H1 (cell line): ENCODE data around the gene GNA12. TPM values are rescaled to one million over a fixed set of nuclear protein-coding genes. Genes with fewer than 3 reads are reported as not detected.

Experiments
- CTCF ChIA-PET: fragments of 300-600 bp; sonication (Branson Sonifier 250); formaldehyde crosslinking; loops from one replicate; lab custom pipeline; 2021; ENCODE audit not compliant: partially characterized antibody; lab: Charles Lee
- POLR2A ChIA-PET: fragments of 300-600 bp; sonication (Branson Sonifier 250); formaldehyde crosslinking; loops from one replicate; lab custom pipeline; 2021; ENCODE audit warnings: inconsistent platforms; ENCODE audit not compliant: partially characterized antibody; lab: Charles Lee
- DNase-seq, 2 experiments: peaks; one replicate each; pipeline versions ENCODE4 v3.0.0 to v3.0.0-alpha.2; 2010 to 2022; ENCODE audit warnings: low spot score in 2 of 2, low read depth in 1 of 2, mixed read lengths in 1 of 2
- FAIRE-seq: peaks from 2 replicates; lab custom pipeline; 2011; peaks lifted over from hg19 to GRCh38; lab: Jason Lieb, UNC
- H2AFZ ChIP-seq: 2 replicates; pipeline ENCODE4 v1.8.1; 2012; ENCODE audit warnings: low read length, inconsistent platforms
- H2AK5ac ChIP-seq: 2 replicates; pipeline ENCODE4 v1.6.1; 2013; ENCODE audit warnings: low read depth, low read length
- H2BK120ac ChIP-seq: replicated peaks from 2 replicates; pipeline ENCODE3; 2013; ENCODE audit warnings: low read depth, low read length, inconsistent platforms
- H2BK12ac ChIP-seq: 2 replicates; pipeline ENCODE4 v1.6.1; 2013; ENCODE audit warnings: low read depth, low read length
- H2BK15ac ChIP-seq: 2 replicates; pipeline ENCODE4 v1.6.1; 2013; ENCODE audit warnings: low read length
- H2BK20ac ChIP-seq: 2 replicates; pipeline ENCODE4 v1.6.1; 2013; ENCODE audit warnings: low read length
- H2BK5ac ChIP-seq: 2 replicates; pipeline ENCODE4 v1.6.1; 2013; ENCODE audit warnings: low read depth, low read length
- H3K14ac ChIP-seq: 2 replicates; pipeline ENCODE4 v1.6.1; 2013; ENCODE audit warnings: inconsistent platforms; ENCODE audit not compliant: insufficient read length
- H3K18ac ChIP-seq: 2 replicates; pipeline ENCODE4 v1.6.1; 2013; ENCODE audit warnings: low read length; ENCODE audit errors: extremely low read depth
- H3K23ac ChIP-seq: 2 replicates; pipeline ENCODE4 v1.6.1; 2013; ENCODE audit warnings: inconsistent platforms; ENCODE audit not compliant: insufficient read length
- H3K23me2 ChIP-seq: 2 replicates; pipeline ENCODE4 v1.6.1; 2013; ENCODE audit warnings: low read depth, low read length
- H3K27ac ChIP-seq: 2 replicates; pipeline ENCODE4 v1.6.1; 2011; ENCODE audit warnings: low read depth, low read length, inconsistent platforms
- H3K27me3 ChIP-seq, 4 experiments: replicated peaks in 1 of 4; 1 replicate in 1 of 4; 2 replicates in 3 of 4; pipeline versions ENCODE4 v1.6.1 to v1.8.1; 2011 to 2013; ENCODE audit warnings: low read length in 3 of 4, mild to moderate bottlenecking in 3 of 4, inconsistent platforms in 2 of 4, mixed read lengths in 2 of 4, moderate library complexity in 1 of 4; ENCODE audit not compliant: control insufficient read depth in 3 of 4, insufficient read depth in 3 of 4; ENCODE audit errors: extremely low read depth in 1 of 4
- H3K36me3 ChIP-seq, 4 experiments: 2 replicates each; pipeline versions ENCODE4 v1.6.1 to v1.8.1; 2011 to 2013; ENCODE audit warnings: mild to moderate bottlenecking in 4 of 4, low read length in 3 of 4, moderate library complexity in 2 of 4, control low read depth in 1 of 4, inconsistent platforms in 1 of 4; ENCODE audit not compliant: insufficient read depth in 4 of 4, control insufficient read depth in 2 of 4
- H3K4ac ChIP-seq: replicated peaks from 2 replicates; pipeline ENCODE3; 2013; ENCODE audit warnings: low read length, low read depth, mixed read lengths, inconsistent platforms; ENCODE audit not compliant: insufficient read length
- H3K4me1 ChIP-seq, 4 experiments: replicated peaks in 1 of 4; 1 replicate in 1 of 4; 2 replicates in 3 of 4; pipeline versions ENCODE4 v1.6.1 to v1.8.1; 2011 to 2013; ENCODE audit warnings: low read length in 3 of 4, inconsistent platforms in 2 of 4, mixed read lengths in 1 of 4; ENCODE audit not compliant: insufficient read depth in 4 of 4, control insufficient read depth in 3 of 4
- H3K4me2 ChIP-seq, 2 experiments: 2 replicates each; pipeline versions ENCODE4 v1.6.1 to v1.8.1; 2011 to 2013; ENCODE audit warnings: low read depth in 2 of 2, low read length in 2 of 2, control low read depth in 1 of 2, inconsistent platforms in 1 of 2, mild to moderate bottlenecking in 1 of 2; ENCODE audit not compliant: insufficient read depth in 1 of 2
- H3K4me3 ChIP-seq, 4 experiments: fragments of 200-600, 300-600 bp in 1 of 4; sonication (generic), shearing (Covaris generic), sonication (Bioruptor Twin) in 1 of 4; 2 replicates each; pipeline versions ENCODE4 v1.5.1 to v1.8.1; 2011 to 2016; ENCODE audit warnings: low read length in 4 of 4, low read depth in 3 of 4, control low read depth in 2 of 4, inconsistent platforms in 2 of 4, mild to moderate bottlenecking in 2 of 4, mixed read lengths in 1 of 4, moderate library complexity in 1 of 4; ENCODE audit not compliant: insufficient read depth in 2 of 4; ENCODE audit errors: extremely low read depth in 1 of 4
- H3K56ac ChIP-seq: replicated peaks from 2 replicates; pipeline ENCODE3; 2013; ENCODE audit warnings: low read depth, mild to moderate bottlenecking, mixed read lengths, low read length, inconsistent platforms; ENCODE audit not compliant: insufficient read length
- H3K79me1 ChIP-seq: 2 replicates; pipeline ENCODE4 v1.6.1; 2013; ENCODE audit warnings: low read depth, low read length, control low read depth
- H3K79me2 ChIP-seq, 2 experiments: 2 replicates each; pipeline versions ENCODE4 v1.6.1 to v1.8.1; 2012 to 2013; ENCODE audit warnings: low read length in 2 of 2, mild to moderate bottlenecking in 2 of 2, inconsistent platforms in 1 of 2; ENCODE audit not compliant: insufficient read depth in 2 of 2, control insufficient read depth in 1 of 2
- H3K9ac ChIP-seq, 4 experiments: replicated peaks in 1 of 4; 1 replicate in 1 of 4; 2 replicates in 3 of 4; pipeline versions ENCODE4 v1.6.1 to v1.8.1; 2011 to 2013; ENCODE audit warnings: low read depth in 3 of 4, low read length in 3 of 4, control low read depth in 2 of 4, mild to moderate bottlenecking in 2 of 4, moderate library complexity in 2 of 4, inconsistent platforms in 1 of 4; ENCODE audit errors: extremely low read depth in 1 of 4
- H3K9me3 ChIP-seq, 2 experiments: 2 replicates each; pipeline versions ENCODE4 v1.6.1 to v1.8.1; 2012 to 2013; ENCODE audit warnings: mild to moderate bottlenecking in 2 of 2, moderate library complexity in 2 of 2, control low read depth in 1 of 2, inconsistent platforms in 1 of 2, low read depth in 1 of 2, low read length in 1 of 2, mixed read lengths in 1 of 2; ENCODE audit not compliant: insufficient read depth in 2 of 2
- H4K20me1 ChIP-seq, 2 experiments: replicated peaks in 1 of 2; 2 replicates each; pipeline versions ENCODE3 to v1.8.1; 2011 to 2013; ENCODE audit warnings: inconsistent platforms in 2 of 2, low read length in 2 of 2, mild to moderate bottlenecking in 1 of 2; ENCODE audit not compliant: insufficient read depth in 2 of 2, control insufficient read depth in 1 of 2
- H4K5ac ChIP-seq: 2 replicates; pipeline ENCODE4 v1.6.1; 2013; ENCODE audit warnings: low read length, low read depth, mixed read lengths, inconsistent platforms; ENCODE audit not compliant: insufficient read length
- H4K8ac ChIP-seq: 2 replicates; pipeline ENCODE4 v1.8.0; 2013; ENCODE audit warnings: mild to moderate bottlenecking, moderate library complexity, low read length, inconsistent platforms; ENCODE audit not compliant: insufficient read depth; ENCODE audit errors: extremely low read depth
- H4K91ac ChIP-seq: replicated peaks from 2 replicates; pipeline ENCODE3; 2013; ENCODE audit warnings: low read length, mixed read lengths, inconsistent platforms; ENCODE audit not compliant: insufficient read length
- BCL11A ChIP-seq, 2 experiments: IDR thresholded peaks; one replicate each; pipeline ENCODE4 v1.6.1; 2011; ENCODE audit warnings: low read depth in 2 of 2, low read length in 2 of 2, mild to moderate bottlenecking in 2 of 2
- BRCA1 ChIP-seq: IDR thresholded peaks from 2 replicates; pipeline ENCODE4 v1.6.1; 2012; ENCODE audit warnings: low read depth, low read length, improper control_type of control experiment
- CHD2 ChIP-seq: IDR thresholded peaks from 2 replicates; pipeline ENCODE4 v1.6.1; 2012; ENCODE audit warnings: low read length, improper control_type of control experiment
- EGR1 ChIP-seq: IDR thresholded peaks from 2 replicates; pipeline ENCODE4 v1.6.1; 2011; ENCODE audit warnings: low read depth, low read length, borderline replicate concordance
- EP300 ChIP-seq, 2 experiments: IDR thresholded peaks; 1 replicate in 1 of 2; 2 replicates in 1 of 2; pipeline ENCODE4 v1.6.1; 2011 to 2012; ENCODE audit warnings: low read depth in 2 of 2, low read length in 2 of 2, mild to moderate bottlenecking in 2 of 2, borderline replicate concordance in 1 of 2, inconsistent platforms in 1 of 2, moderate library complexity in 1 of 2
- JUN ChIP-seq: IDR thresholded peaks from 2 replicates; pipeline ENCODE4 v1.6.1; 2011; ENCODE audit warnings: low read depth, mild to moderate bottlenecking, improper control_type of control experiment, low read length
- MAX ChIP-seq: IDR thresholded peaks from 2 replicates; pipeline ENCODE4 v1.6.1; 2012; ENCODE audit warnings: inconsistent platforms
- NANOG ChIP-seq: IDR thresholded peaks from 2 replicates; pipeline ENCODE4 v1.6.1; 2011; ENCODE audit warnings: low read length, low read depth, mild to moderate bottlenecking, inconsistent platforms; ENCODE audit not compliant: insufficient read depth, poor library complexity, severe bottlenecking
- RBBP5 ChIP-seq: IDR thresholded peaks from 2 replicates; pipeline ENCODE4 v1.7.1; 2012; ENCODE audit warnings: low read depth, mild to moderate bottlenecking, inconsistent platforms, low read length, moderate library complexity, borderline replicate concordance
- RFX5 ChIP-seq: IDR thresholded peaks from 2 replicates; pipeline ENCODE4 v1.6.1; 2011; ENCODE audit warnings: low read depth, low read length, improper control_type of control experiment, borderline replicate concordance
- SIX5 ChIP-seq: IDR thresholded peaks from 2 replicates; pipeline ENCODE4 v1.6.1; 2011; ENCODE audit warnings: mild to moderate bottlenecking, low read depth, low read length
- SP2 ChIP-seq: IDR thresholded peaks from 2 replicates; pipeline ENCODE4 v1.6.1; 2012; ENCODE audit warnings: mild to moderate bottlenecking, low read length, inconsistent platforms
- TAF1 ChIP-seq: IDR thresholded peaks from 2 replicates; pipeline ENCODE4 v1.6.1; 2011; ENCODE audit warnings: mild to moderate bottlenecking, low read depth, low read length
- WGBS, 2 experiments: shearing (Covaris generic) in 1 of 2; methylation state at CpG; one replicate each; pipeline versions ENCODE4 v1.1.6 to v1.1.7; 2013 to 2015; ENCODE audit warnings: low lambda C conversion rate in 2 of 2, mixed read lengths in 2 of 2, inconsistent platforms in 1 of 2, low coverage in 1 of 2, missing lambda C conversion rate in 1 of 2; ENCODE audit not compliant: insufficient replicate concordance in 2 of 2, insufficient coverage in 1 of 2, insufficient read length in 1 of 2; ENCODE audit errors: extremely low coverage in 1 of 2, missing lambda C conversion rate in 1 of 2; 5-methylcytosine and 5-hydroxymethylcytosine counted together
- polyA plus RNA-seq, 7 experiments: library from polyadenylated mRNA; depleted of rRNA in 3 of 7; stranded (reverse) in 5 of 7; unstranded in 2 of 7; fragments of >200 nt in 5 of 7; fragments of 200-250 nt in 2 of 7; gene quantifications; 1 replicate in 5 of 7; 2 replicates in 1 of 7; 4 replicates in 1 of 7; pipeline versions ENCODE4 v1.2.1 to v1.2.3, GENCODE V29; 2011 to 2013; ENCODE audit warnings: missing spikeins in 2 of 7, mixed read lengths in 2 of 7
- total RNA-seq: library from RNA; stranded (reverse); fragmentation: NEBNext Ultra II Directional; extraction: Animal tissue kit (Norgen Biotek cat#: 25700); gene quantifications from 2 replicates; pipeline ENCODE4 v1.2.1, GENCODE V29; 2021

GNA12 gene
- total and polyA plus RNA-seq, 2 of the 8 experiments (the other 6 are each of a cell fraction or from before 2014, with no cell fraction given): 96.5 to 109 TPM

GRCh38 chr7:2724453-2725177 lies 119.5 kb downstream of the GNA12 start:
- H2BK5ac ChIP-seq: no peak overlapping the region
- H4K8ac ChIP-seq: no peak overlapping the region
- no peaks in the 10 kb centered on the region for H3K27me3 ChIP-seq
- no peak overlapping the region for H2AFZ ChIP-seq
- FAIRE-seq: no peak
- peaks cover 0 to 3% of the 10 kb centered on the region in 2 experiments; a peak in 1 of 4 replicates for H3K79me2 ChIP-seq
- CTCF ChIA-PET: interaction anchor here (0.6 to 11.4 kb wide), 5 partner anchors 10 to 717 kb away, joined by 3 to 125 read pairs (median 3); no protein-coding TSS in a partner anchor
- H3K18ac ChIP-seq: no peak overlapping the region
- peaks cover 0 to 2% (median 0%) of the 10 kb centered on the region in 4 experiments; a peak in 1 of 7 replicates for H3K4me1 ChIP-seq
- no peak overlapping the region for H2BK15ac ChIP-seq
- H2AK5ac ChIP-seq: no peak overlapping the region
- peaks cover 9% of the 10 kb centered on the region; the same call in 1 of the 2 replicates for H3K79me1 ChIP-seq
- H4K91ac ChIP-seq: no peak overlapping the region
- no peaks in the 10 kb centered on the region for H3K23me2 ChIP-seq
- no peak overlapping the region for H3K14ac ChIP-seq
- no peak for DNase-seq
- no peak overlapping the region for H2BK120ac ChIP-seq
- H3K4me2 ChIP-seq: no peak overlapping the region
- H3K23ac ChIP-seq: no peak overlapping the region
- no peak overlapping the region; the same call in 1 of the 2 replicates for H3K27ac ChIP-seq
- peaks cover 0 to 15% (median 6%) of the 10 kb centered on the region in 4 experiments; a peak in 6 of 8 replicates for H3K36me3 ChIP-seq
- no peak overlapping the region for H3K4me3 ChIP-seq
- POLR2A ChIA-PET: no interaction called here
- 94% methylated on average over 31 of the region's 31 CpGs; no CpG with 5 or more reads in 1 of the 2 experiments for WGBS, 2 experiments
- TF ChIP-seq BCL11A (IDR thresholded peaks at IDR 0.05; ENCODE audit: low read depth in 2 of 2, low read length in 2 of 2) (no peak), EP300 (IDR thresholded peaks at IDR 0.05; ENCODE audit: borderline replicate concordance in 1 of 2, low read depth in 2 of 2, low read length in 2 of 2) (no peak), RFX5 (no peak), NANOG (no peak), CHD2 (no peak), EGR1 (no peak), TAF1 (no peak), JUN (no peak), SP2 (no peak), SIX5 (no peak), RBBP5 (no peak), MAX (no peak), BRCA1 (no peak)
- no peak overlapping the region for H2BK20ac ChIP-seq
- no peak overlapping the region for H3K4ac ChIP-seq
- H3K9me3 ChIP-seq: no peaks in the 10 kb centered on the region
- no peak overlapping the region for H4K5ac ChIP-seq
- H3K9ac ChIP-seq: no peak overlapping the region
- peaks cover 2 to 7% of the 10 kb centered on the region in 2 experiments for H4K20me1 ChIP-seq
- H2BK12ac ChIP-seq: no peak overlapping the region
- H3K56ac ChIP-seq: no peak overlapping the region
